H1 (cell line): ENCODE measurements around the gene NDUFB10. TPM values are rescaled to one million over a fixed set of nuclear protein-coding genes. Genes with fewer than 3 reads are reported as not detected.

Experiments used
- CTCF ChIA-PET: fragments of 300-600 bp; sonication (Branson Sonifier 250); formaldehyde crosslinking; loops from one replicate; lab custom pipeline; 2021; ENCODE audit not compliant: partially characterized antibody; lab: Charles Lee
- POLR2A ChIA-PET: fragments of 300-600 bp; sonication (Branson Sonifier 250); formaldehyde crosslinking; loops from one replicate; lab custom pipeline; 2021; ENCODE audit warnings: inconsistent platforms; ENCODE audit not compliant: partially characterized antibody; lab: Charles Lee
- DNase-seq, 2 experiments: peaks; one replicate each; pipeline versions ENCODE4 v3.0.0 to v3.0.0-alpha.2; 2010 to 2022; ENCODE audit warnings: low spot score in 2 of 2, low read depth in 1 of 2, mixed read lengths in 1 of 2
- FAIRE-seq: peaks from 2 replicates; lab custom pipeline; 2011; peaks lifted over from hg19 to GRCh38; lab: Jason Lieb, UNC
- H2AFZ ChIP-seq: 2 replicates; pipeline ENCODE4 v1.8.1; 2012; ENCODE audit warnings: low read length, inconsistent platforms
- H2AK5ac ChIP-seq: 2 replicates; pipeline ENCODE4 v1.6.1; 2013; ENCODE audit warnings: low read depth, low read length
- H2BK120ac ChIP-seq: replicated peaks from 2 replicates; pipeline ENCODE3; 2013; ENCODE audit warnings: low read depth, low read length, inconsistent platforms
- H2BK12ac ChIP-seq: 2 replicates; pipeline ENCODE4 v1.6.1; 2013; ENCODE audit warnings: low read depth, low read length
- H2BK15ac ChIP-seq: 2 replicates; pipeline ENCODE4 v1.6.1; 2013; ENCODE audit warnings: low read length
- H2BK20ac ChIP-seq: 2 replicates; pipeline ENCODE4 v1.6.1; 2013; ENCODE audit warnings: low read length
- H2BK5ac ChIP-seq: 2 replicates; pipeline ENCODE4 v1.6.1; 2013; ENCODE audit warnings: low read depth, low read length
- H3K14ac ChIP-seq: 2 replicates; pipeline ENCODE4 v1.6.1; 2013; ENCODE audit warnings: inconsistent platforms; ENCODE audit not compliant: insufficient read length
- H3K18ac ChIP-seq: 2 replicates; pipeline ENCODE4 v1.6.1; 2013; ENCODE audit warnings: low read length; ENCODE audit errors: extremely low read depth
- H3K23ac ChIP-seq: 2 replicates; pipeline ENCODE4 v1.6.1; 2013; ENCODE audit warnings: inconsistent platforms; ENCODE audit not compliant: insufficient read length
- H3K23me2 ChIP-seq: 2 replicates; pipeline ENCODE4 v1.6.1; 2013; ENCODE audit warnings: low read depth, low read length
- H3K27ac ChIP-seq: 2 replicates; pipeline ENCODE4 v1.6.1; 2011; ENCODE audit warnings: low read depth, low read length, inconsistent platforms
- H3K27me3 ChIP-seq, 4 experiments: replicated peaks in 1 of 4; 1 replicate in 1 of 4; 2 replicates in 3 of 4; pipeline versions ENCODE4 v1.6.1 to v1.8.1; 2011 to 2013; ENCODE audit warnings: low read length in 3 of 4, mild to moderate bottlenecking in 3 of 4, inconsistent platforms in 2 of 4, mixed read lengths in 2 of 4, moderate library complexity in 1 of 4; ENCODE audit not compliant: control insufficient read depth in 3 of 4, insufficient read depth in 3 of 4; ENCODE audit errors: extremely low read depth in 1 of 4
- H3K36me3 ChIP-seq, 4 experiments: 2 replicates each; pipeline versions ENCODE4 v1.6.1 to v1.8.1; 2011 to 2013; ENCODE audit warnings: mild to moderate bottlenecking in 4 of 4, low read length in 3 of 4, moderate library complexity in 2 of 4, control low read depth in 1 of 4, inconsistent platforms in 1 of 4; ENCODE audit not compliant: insufficient read depth in 4 of 4, control insufficient read depth in 2 of 4
- H3K4ac ChIP-seq: replicated peaks from 2 replicates; pipeline ENCODE3; 2013; ENCODE audit warnings: low read length, low read depth, mixed read lengths, inconsistent platforms; ENCODE audit not compliant: insufficient read length
- H3K4me1 ChIP-seq, 4 experiments: replicated peaks in 1 of 4; 1 replicate in 1 of 4; 2 replicates in 3 of 4; pipeline versions ENCODE4 v1.6.1 to v1.8.1; 2011 to 2013; ENCODE audit warnings: low read length in 3 of 4, inconsistent platforms in 2 of 4, mixed read lengths in 1 of 4; ENCODE audit not compliant: insufficient read depth in 4 of 4, control insufficient read depth in 3 of 4
- H3K4me2 ChIP-seq, 2 experiments: 2 replicates each; pipeline versions ENCODE4 v1.6.1 to v1.8.1; 2011 to 2013; ENCODE audit warnings: low read depth in 2 of 2, low read length in 2 of 2, control low read depth in 1 of 2, inconsistent platforms in 1 of 2, mild to moderate bottlenecking in 1 of 2; ENCODE audit not compliant: insufficient read depth in 1 of 2
- H3K4me3 ChIP-seq, 4 experiments: fragments of 200-600, 300-600 bp in 1 of 4; sonication (generic), shearing (Covaris generic), sonication (Bioruptor Twin) in 1 of 4; 2 replicates each; pipeline versions ENCODE4 v1.5.1 to v1.8.1; 2011 to 2016; ENCODE audit warnings: low read length in 4 of 4, low read depth in 3 of 4, control low read depth in 2 of 4, inconsistent platforms in 2 of 4, mild to moderate bottlenecking in 2 of 4, mixed read lengths in 1 of 4, moderate library complexity in 1 of 4; ENCODE audit not compliant: insufficient read depth in 2 of 4; ENCODE audit errors: extremely low read depth in 1 of 4
- H3K56ac ChIP-seq: replicated peaks from 2 replicates; pipeline ENCODE3; 2013; ENCODE audit warnings: low read depth, mild to moderate bottlenecking, mixed read lengths, low read length, inconsistent platforms; ENCODE audit not compliant: insufficient read length
- H3K79me1 ChIP-seq: 2 replicates; pipeline ENCODE4 v1.6.1; 2013; ENCODE audit warnings: low read depth, low read length, control low read depth
- H3K79me2 ChIP-seq, 2 experiments: 2 replicates each; pipeline versions ENCODE4 v1.6.1 to v1.8.1; 2012 to 2013; ENCODE audit warnings: low read length in 2 of 2, mild to moderate bottlenecking in 2 of 2, inconsistent platforms in 1 of 2; ENCODE audit not compliant: insufficient read depth in 2 of 2, control insufficient read depth in 1 of 2
- H3K9ac ChIP-seq, 4 experiments: replicated peaks in 1 of 4; 1 replicate in 1 of 4; 2 replicates in 3 of 4; pipeline versions ENCODE4 v1.6.1 to v1.8.1; 2011 to 2013; ENCODE audit warnings: low read depth in 3 of 4, low read length in 3 of 4, control low read depth in 2 of 4, mild to moderate bottlenecking in 2 of 4, moderate library complexity in 2 of 4, inconsistent platforms in 1 of 4; ENCODE audit errors: extremely low read depth in 1 of 4
- H3K9me3 ChIP-seq, 2 experiments: 2 replicates each; pipeline versions ENCODE4 v1.6.1 to v1.8.1; 2012 to 2013; ENCODE audit warnings: mild to moderate bottlenecking in 2 of 2, moderate library complexity in 2 of 2, control low read depth in 1 of 2, inconsistent platforms in 1 of 2, low read depth in 1 of 2, low read length in 1 of 2, mixed read lengths in 1 of 2; ENCODE audit not compliant: insufficient read depth in 2 of 2
- H4K20me1 ChIP-seq, 2 experiments: replicated peaks in 1 of 2; 2 replicates each; pipeline versions ENCODE3 to v1.8.1; 2011 to 2013; ENCODE audit warnings: inconsistent platforms in 2 of 2, low read length in 2 of 2, mild to moderate bottlenecking in 1 of 2; ENCODE audit not compliant: insufficient read depth in 2 of 2, control insufficient read depth in 1 of 2
- H4K5ac ChIP-seq: 2 replicates; pipeline ENCODE4 v1.6.1; 2013; ENCODE audit warnings: low read length, low read depth, mixed read lengths, inconsistent platforms; ENCODE audit not compliant: insufficient read length
- H4K8ac ChIP-seq: 2 replicates; pipeline ENCODE4 v1.8.0; 2013; ENCODE audit warnings: mild to moderate bottlenecking, moderate library complexity, low read length, inconsistent platforms; ENCODE audit not compliant: insufficient read depth; ENCODE audit errors: extremely low read depth
- H4K91ac ChIP-seq: replicated peaks from 2 replicates; pipeline ENCODE3; 2013; ENCODE audit warnings: low read length, mixed read lengths, inconsistent platforms; ENCODE audit not compliant: insufficient read length
- MAX ChIP-seq: IDR thresholded peaks from 2 replicates; pipeline ENCODE4 v1.6.1; 2012; ENCODE audit warnings: inconsistent platforms
- PHF8 ChIP-seq: fragments of 200-600 bp; sonication (generic); conservative IDR thresholded peaks from 2 replicates; pipeline ENCODE4 v1.7.1; 2012; ENCODE audit warnings: low read depth, mild to moderate bottlenecking, inconsistent platforms, low read length, moderate library complexity
- USF2 ChIP-seq: IDR thresholded peaks from 2 replicates; pipeline ENCODE4 v1.6.1; 2011; ENCODE audit warnings: low read length, improper control_type of control experiment
- WGBS, 2 experiments: shearing (Covaris generic) in 1 of 2; methylation state at CpG; one replicate each; pipeline versions ENCODE4 v1.1.6 to v1.1.7; 2013 to 2015; ENCODE audit warnings: low lambda C conversion rate in 2 of 2, mixed read lengths in 2 of 2, inconsistent platforms in 1 of 2, low coverage in 1 of 2, missing lambda C conversion rate in 1 of 2; ENCODE audit not compliant: insufficient replicate concordance in 2 of 2, insufficient coverage in 1 of 2, insufficient read length in 1 of 2; ENCODE audit errors: extremely low coverage in 1 of 2, missing lambda C conversion rate in 1 of 2; 5-methylcytosine and 5-hydroxymethylcytosine counted together
- polyA plus RNA-seq, 7 experiments: library from polyadenylated mRNA; depleted of rRNA in 3 of 7; stranded (reverse) in 5 of 7; unstranded in 2 of 7; fragments of >200 nt in 5 of 7; fragments of 200-250 nt in 2 of 7; gene quantifications; 1 replicate in 5 of 7; 2 replicates in 1 of 7; 4 replicates in 1 of 7; pipeline versions ENCODE4 v1.2.1 to v1.2.3, GENCODE V29; 2011 to 2013; ENCODE audit warnings: missing spikeins in 2 of 7, mixed read lengths in 2 of 7
- total RNA-seq: library from RNA; stranded (reverse); fragmentation: NEBNext Ultra II Directional; extraction: Animal tissue kit (Norgen Biotek cat#: 25700); gene quantifications from 2 replicates; pipeline ENCODE4 v1.2.1, GENCODE V29; 2021

Gene NDUFB10
- total and polyA plus RNA-seq, 2 of the 8 experiments (the other 6 are each of a cell fraction or from before 2014, with no cell fraction given): 183 to 194 TPM

GRCh38 chr16:1991135-1991551 lies 31.8 kb downstream of the NDUFB10 start:
- Histone ChIP-seq H3K18ac (no peak overlapping the region), H2BK15ac (no peak overlapping the region), H3K79me2 (no peaks in the 10 kb centered on the region), H3K23me2 (peaks cover 22% of the 10 kb centered on the region; the same call in 1 of the 2 replicates), H3K36me3 (peaks cover 2 to 3% (median 2%) of the 10 kb centered on the region in 4 experiments; a peak in 3 of 8 replicates), H3K56ac (no peak overlapping the region), H3K4me3 (peak overlapping the region; percentile 36 to 77 (median 48); a peak in 7 of 8 replicates), H2AFZ (no peak overlapping the region), H4K20me1 (peaks cover 7 to 10% of the 10 kb centered on the region in 2 experiments), H3K4me1 (peaks cover 0 to 24% (median 18%) of the 10 kb centered on the region in 4 experiments; a peak in 6 of 7 replicates), H4K91ac (peak overlapping the region; percentile 11), H3K23ac (no peak overlapping the region), H2BK120ac (no peak overlapping the region), H3K9ac (no peak overlapping the region), H2AK5ac (no peak overlapping the region), H3K27me3 (peaks cover 4 to 37% (median 24%) of the 10 kb centered on the region in 4 experiments)
- DNase-seq: peak in 1 of 2 experiments; percentile 61
- ChIA-PET POLR2A (interaction anchor here (0.6 to 28.2 kb wide), 11 partner anchors 8 to 381 kb away, joined by 3 to 736 read pairs (median 7); partner anchors contain the start of genes GFER, NDUFB10, NOXO1 and NPW), CTCF (interaction anchor here (1.4 to 6.8 kb wide), 3 partner anchors 9 to 99 kb away, joined by 3 to 55 read pairs (median 5); partner anchors contain the start of gene NOXO1)
- TF ChIP-seq USF2 (peak; percentile 16; the same call in 1 of the 2 replicates), MAX (peak; percentile 60; the same call in 1 of the 2 replicates), PHF8 (no peak)
- TF ChIP-seq, all 59 proteins: peak for 2
- Histone ChIP-seq H4K5ac (no peak overlapping the region), H3K27ac (no peak overlapping the region), H3K4me2 (peak overlapping the region; percentile 83 to 91), H3K9me3 (no peaks in the 10 kb centered on the region), H3K79me1 (no peaks in the 10 kb centered on the region), H4K8ac (no peak overlapping the region; the same call in 1 of the 2 replicates), H3K14ac (no peak overlapping the region), H2BK20ac (no peak overlapping the region), H2BK5ac (no peak overlapping the region), H2BK12ac (peak overlapping the region; percentile 53; the same call in 1 of the 2 replicates), H3K4ac (no peak overlapping the region)
- WGBS, 2 experiments: 31% methylated on average over 13 of the region's 18 CpGs; no CpG with 5 or more reads in 1 of the 2 experiments
- no peak for FAIRE-seq
